Ovary (tissue), 9 donors: Measurements from ENCODE around the gene GLB1L. TPM values are rescaled to one million over a fixed set of nuclear protein-coding genes. Genes with fewer than 3 reads are reported as not detected.
"Not testable (repeated sequence)": the region's sequence is repeated elsewhere in the genome, so short reads cannot be mapped to it uniquely, and the experiment has no call there.

Experiments used
- DNase-seq, 5 donors: peaks; one replicate each; pipeline ENCODE4 v3.0.0-alpha.2; 2019 to 2020
- H3K27ac ChIP-seq, 2 donors: fragments of 200-600 bp; one replicate each; pipeline versions ENCODE4 v1.5.1 to v1.8.0; 2019 to 2022
- H3K27me3 ChIP-seq: fragments of 200-600 bp; one replicate; pipeline ENCODE4 v1.8.0; 2022
- H3K36me3 ChIP-seq: fragments of 200-600 bp; sonication (generic); one replicate; pipeline ENCODE4 v1.5.1; 2019
- H3K4me1 ChIP-seq: one replicate; pipeline ENCODE4 v1.8.1; 2013; ENCODE audit warnings: mild to moderate bottlenecking, moderate library complexity; ENCODE audit not compliant: insufficient read depth
- H3K4me3 ChIP-seq: fragments of 200-600 bp; sonication (generic); one replicate; pipeline ENCODE4 v1.5.1; 2017
- H3K9me3 ChIP-seq, 2 donors: fragments of 200-600 bp in 1 of 2; sonication (generic) in 1 of 2; one replicate each; pipeline versions ENCODE4 v1.5.1 to v1.8.1; 2013 to 2019; ENCODE audit warnings: mild to moderate bottlenecking in 1 of 2, moderate library complexity in 1 of 2
- CTCF ChIP-seq, 3 donors: fragments of 450-650 bp in 2 of 3; fragments of 200-600 bp in 1 of 3; IDR thresholded peaks; one replicate each; pipeline versions ENCODE4 v1.5.1 to v1.8.0; 2016 to 2022; ENCODE audit warnings: antibody characterized with exemption in 3 of 3, mild to moderate bottlenecking in 1 of 3
- EP300 ChIP-seq: sonication (generic); formaldehyde crosslinking; IDR thresholded peaks from one replicate; pipeline ENCODE4 v1.6.1; 2017; ENCODE audit warnings: antibody characterized with exemption
- POLR2A ChIP-seq: fragments of 450-650 bp; IDR thresholded peaks from one replicate; pipeline ENCODE4 v1.6.1; 2017; ENCODE audit warnings: antibody characterized with exemption, mild to moderate bottlenecking, moderate library complexity
- WGBS, 3 donors: extraction: QIAGEN DNeasy Blood & Tissue Kit in 1 of 3; methylation state at CpG; one replicate each; pipeline versions ENCODE4 v1.1.5 to v1.1.7; 2013 to 2017; 5-methylcytosine and 5-hydroxymethylcytosine counted together
- intact Hi-C, 4 donors: fragments of 100-400 bp; cut with DNase I; formaldehyde crosslinking; loops; one replicate each; pipeline versions ENCODE4 v1.11.0 to v1.15.1; 2022 to 2023
- polyA plus RNA-seq, 2 donors: library from polyadenylated mRNA; stranded (reverse); fragments of 200-250 nt in 1 of 2; fragments of 350-450 nt in 1 of 2; fragmentation: Illumina TruSeq in 1 of 2; extraction: RNeasy Lipid Tissue Mini Kit (QIAGEN cat#74804) in 1 of 2; gene quantifications; one replicate each; pipeline ENCODE4 v1.2.3, GENCODE V29; 2013 to 2014
- total RNA-seq, 7 donors: library from RNA; depleted of rRNA in 2 of 7; stranded (reverse); fragments of >200 nt in 2 of 7; fragmentation: NEBNext Ultra II Directional in 3 of 7; extraction: Animal tissue kit (Norgen Biotek cat#: 25700) in 3 of 7; gene quantifications; one replicate each; pipeline versions ENCODE4 v1.1.0 to v1.2.4, GENCODE V29; 2016 to 2023
- donor health status: DM: no; HTN: no; CAD: no; lungs with moderate emphysema.
- donor health status: DM: no; HTN: no; CAD: no.
- donor health status: Bipolar disorder and iron deficiency.
- donor health status: DM: yes; HTN: yes; CAD: no.
- donor health status: DM: no; HTN: no; CAD: no.
- donor health status: DM: yes; HTN: yes; CAD: no.

The GLB1L gene
- total and polyA plus RNA-seq, 9 donors = 5.7 to 20.3 (median 13.9) TPM

- intact Hi-C loops = loop anchor here in 3 of 4 donors (5.0 to 10.0 kb wide), 3 partner anchors 45 to 122 kb away; partner anchors contain the start of genes CNPPD1 (in 2 of the 3), RETREG2 (in 2 of the 3), GLB1L (in 1 of the 3) and STK16 (in 1 of the 3)
Measured at GRCh38 chr2:219289537-219290361, 44.5 kb upstream of the GLB1L start.

GRCh38 chr2:219289195-219289536 is 43.9 kb upstream of the GLB1L start:
- TF ChIP-seq CTCF (IDR thresholded peaks at IDR 0.05) (no peak), POLR2A (no peak), EP300 (no peak)
- Histone ChIP-seq H3K27ac (peak overlapping the region; percentile 14 to 85), H3K4me3 (no peak overlapping the region), H3K27me3 (no peaks in the 10 kb centered on the region), H3K9me3 (no peaks in the 10 kb centered on the region), H3K4me1 (peaks cover 11% of the 10 kb centered on the region), H3K36me3 (no peaks in the 10 kb centered on the region)
- intact Hi-C loops = no loop called here
- 28 to 35% (median 31%) methylated on average over 6 of the region's 6 CpGs for WGBS, 3 donors
- peak in 1 of 5 donors; percentile 25 for DNase-seq

More at GRCh38 chr2:219289537-219290361, 44.5 kb upstream of the GLB1L start:
- Histone ChIP-seq H3K9me3 (no peaks in the 10 kb centered on the region), H3K4me1 (peaks cover 11% of the 10 kb centered on the region), H3K27ac (peak overlapping the region; percentile 85 to 93), H3K36me3 (no peaks in the 10 kb centered on the region), H3K27me3 (no peaks in the 10 kb centered on the region), H3K4me3 (no peak overlapping the region)
- DNase-seq = peak; percentile 91 to 98 (median 93)
- TF ChIP-seq EP300 (no peak), CTCF (IDR thresholded peaks at IDR 0.05) (peak in 1 of 3 donors; percentile 9)
- 15 to 27% (median 16%) methylated on average over 15 to 16 of the region's 16 CpGs for WGBS, 3 donors

- DNase-seq = peak in 2 of 5 donors; percentile 15 to 36
- Histone ChIP-seq H3K4me3 (no peak overlapping the region), H3K27ac (peak overlapping the region; percentile 6 to 23), H3K27me3 (no peaks in the 10 kb centered on the region), H3K36me3 (no peaks in the 10 kb centered on the region), H3K4me1 (peaks cover 11% of the 10 kb centered on the region), H3K9me3 (no peaks in the 10 kb centered on the region)
- TF ChIP-seq POLR2A (no peak), CTCF (IDR thresholded peaks at IDR 0.05) (no peak), EP300 (no peak)
- intact Hi-C loops = no loop called here
- WGBS, 3 donors = 86 to 90% (median 89%) methylated on average over 10 of the region's 10 CpGs
Measured at GRCh38 chr2:219287580-219288265, 42.5 kb upstream of the GLB1L start.

- Histone ChIP-seq H3K4me1 (peaks cover 11% of the 10 kb centered on the region), H3K27ac (peak overlapping the region; percentile 71 to 90)
- WGBS, 3 donors = 87 to 95% (median 92%) methylated on average over 6 of the region's 6 CpGs
- DNase-seq = peak in 1 of 5 donors; percentile 20
- H3K9me3 ChIP-seq, intact Hi-C loops, H3K4me3 ChIP-seq, H3K27me3 ChIP-seq, H3K36me3 ChIP-seq: not testable (repeated sequence)
Measured at GRCh38 chr2:219287116-219287440, 41.8 kb upstream of the GLB1L start.
